CD4-positive, alpha-beta T cell (primary cell): Measurements from ENCODE around the gene OSBPL5. TPM values are rescaled to one million over a fixed set of nuclear protein-coding genes. Genes with fewer than 3 reads are reported as not detected.

Source experiments
- ATAC-seq: fragments of 200-7000 bp; cut with Tn5 transposase; one replicate; pipeline ENCODE4 v1.10.0; 2022; ENCODE audit warnings: mild to moderate bottlenecking; ENCODE audit not compliant: poor library complexity
- CTCF ChIA-PET: fragments of 350-600 bp; sonication (Branson Sonifier 250); formaldehyde crosslinking; loops from one replicate; lab custom pipeline; 2021; ENCODE audit warnings: antibody characterized with exemption, inconsistent platforms; lab: Charles Lee
- POLR2A ChIA-PET: fragments of 350-600 bp; sonication (Branson Sonifier 250); formaldehyde crosslinking; loops from one replicate; lab custom pipeline; 2021; ENCODE audit warnings: antibody characterized with exemption, inconsistent platforms; lab: Charles Lee
- DNase-seq, 14 experiments: peaks; one replicate each; pipeline ENCODE4 v3.0.0-alpha.2; 2013 to 2020; ENCODE audit warnings: mixed read lengths in 2 of 14
- H3K27ac ChIP-seq, 2 donors: one replicate each; pipeline versions ENCODE4 v1.5.1 to v1.7.0; 2013; ENCODE audit warnings: low read length in 2 of 2, low read depth in 1 of 2, mild to moderate bottlenecking in 1 of 2
- H3K27me3 ChIP-seq, 2 experiments: 1 replicate in 1 of 2; 2 replicates in 1 of 2; pipeline versions ENCODE4 v1.6.1 to v1.7.0; 2013; ENCODE audit warnings: low read length in 2 of 2, control low read depth in 1 of 2, mild to moderate bottlenecking in 1 of 2, moderate library complexity in 1 of 2; ENCODE audit not compliant: insufficient read depth in 2 of 2, control insufficient read depth in 1 of 2
- H3K36me3 ChIP-seq: one replicate; pipeline ENCODE4 v1.6.1; 2013; ENCODE audit warnings: low read length, control low read depth; ENCODE audit not compliant: insufficient read depth
- H3K4me1 ChIP-seq: one replicate; pipeline ENCODE4 v1.6.1; 2013; ENCODE audit warnings: low read length, control low read depth; ENCODE audit not compliant: insufficient read depth
- H3K4me3 ChIP-seq: one replicate; pipeline ENCODE4 v1.5.1; 2013; ENCODE audit warnings: mild to moderate bottlenecking, low read length, moderate library complexity
- H3K9me3 ChIP-seq, 2 experiments: 1 replicate in 1 of 2; 2 replicates in 1 of 2; pipeline versions ENCODE4 v1.6.1 to v1.7.0; 2013; ENCODE audit warnings: low read length in 2 of 2, mild to moderate bottlenecking in 2 of 2, control low read depth in 1 of 2, moderate library complexity in 1 of 2; ENCODE audit not compliant: control insufficient read depth in 1 of 2, insufficient read depth in 1 of 2
- H3K27ac Mint-ChIP-seq: one replicate; pipeline ENCODE4 v1.8.0; 2020; ENCODE audit warnings: mixed read lengths
- H3K27me3 Mint-ChIP-seq: one replicate; pipeline ENCODE4 v1.8.0; 2021; ENCODE audit warnings: mixed read lengths
- H3K36me3 Mint-ChIP-seq: one replicate; pipeline ENCODE4 v1.8.0; 2021; ENCODE audit warnings: low read depth, mixed read lengths
- H3K4me1 Mint-ChIP-seq: one replicate; pipeline ENCODE4 v1.8.0; 2021; ENCODE audit warnings: low read depth, mixed read lengths
- H3K4me3 Mint-ChIP-seq: one replicate; pipeline ENCODE4 v1.8.0; 2020; ENCODE audit warnings: mild to moderate bottlenecking, mixed read lengths
- H3K9me3 Mint-ChIP-seq: one replicate; pipeline ENCODE4 v1.8.0; 2020; ENCODE audit warnings: mixed read lengths
- CTCF ChIP-seq: fragments of 200-600 bp; IDR thresholded peaks from one replicate; pipeline ENCODE4 v1.8.0; 2022; ENCODE audit warnings: antibody characterized with exemption, mild to moderate bottlenecking
- intact Hi-C, 2 experiments: fragments of 100-400 bp; cut with DNase I in 1 of 2; cut with micrococcal nuclease in 1 of 2; formaldehyde crosslinking; loops; one replicate each; pipeline versions ENCODE4 v1.15.1 to v1.9.0; 2023 to 2025; cut with DNase I, micrococcal nuclease
- total RNA-seq, 174 experiments: library from RNA in 2 of 174; stranded (reverse) in 2 of 174; gene quantifications; one replicate each; pipeline ENCODE4 v1.2.3 and lab custom pipeline; 2021 to 2026

Gene OSBPL5
- total RNA-seq, 2 experiments from 2014 or later = 6.7 to 9.1 TPM

GRCh38 chr11:3081386-3081751 lies 83.7 kb downstream of the OSBPL5 start:
- Mint-ChIP-seq H3K9me3 (no peaks in the 10 kb centered on the region), H3K27me3 (peaks cover 4% of the 10 kb centered on the region), H3K36me3 (no peaks in the 10 kb centered on the region), H3K4me3 (no peak overlapping the region), H3K4me1 (no peaks in the 10 kb centered on the region), H3K27ac (no peak overlapping the region)
- intact Hi-C loops = no loop called here
- no peak for DNase-seq
- Histone ChIP-seq H3K27me3 (no peaks in the 10 kb centered on the region), H3K9me3 (no peaks in the 10 kb centered on the region), H3K4me1 (no peaks in the 10 kb centered on the region), H3K27ac (no peak overlapping the region), H3K4me3 (no peak overlapping the region), H3K36me3 (no peaks in the 10 kb centered on the region)
- POLR2A ChIA-PET = no interaction called here
- ATAC-seq = no peak
- TF ChIP-seq CTCF = no peak
- CTCF ChIA-PET = no interaction called here

GRCh38 chr11:3080733-3081385 lies 84.3 kb downstream of the OSBPL5 start:
- Histone ChIP-seq H3K27ac (no peak overlapping the region), H3K4me1 (no peaks in the 10 kb centered on the region), H3K9me3 (no peaks in the 10 kb centered on the region), H3K27me3 (no peaks in the 10 kb centered on the region), H3K4me3 (no peak overlapping the region), H3K36me3 (no peaks in the 10 kb centered on the region)
- no peak for TF ChIP-seq CTCF
- H3K4me1 Mint-ChIP-seq = no peaks in the 10 kb centered on the region
- no peaks in the 10 kb centered on the region for H3K36me3 Mint-ChIP-seq
- H3K9me3 Mint-ChIP-seq = no peaks in the 10 kb centered on the region
- intact Hi-C loops = no loop called here
- DNase-seq (no peak), ATAC-seq (no peak)
- peaks cover 4% of the 10 kb centered on the region for H3K27me3 Mint-ChIP-seq
- no peak overlapping the region for H3K27ac Mint-ChIP-seq
- ChIA-PET POLR2A (no interaction called here), CTCF (no interaction called here)
- H3K4me3 Mint-ChIP-seq = no peak overlapping the region

GRCh38 chr11:3080104-3080503 lies 85.0 kb downstream of the OSBPL5 start:
- DNase-seq (no peak), ATAC-seq (no peak)
- no peak overlapping the region for H3K4me3 ChIP-seq
- no peaks in the 10 kb centered on the region for H3K9me3 ChIP-seq
- no peaks in the 10 kb centered on the region for H3K27me3 ChIP-seq
- H3K4me3 Mint-ChIP-seq = no peak overlapping the region
- H3K36me3 Mint-ChIP-seq = no peaks in the 10 kb centered on the region
- no peak for TF ChIP-seq CTCF
- H3K4me1 Mint-ChIP-seq = no peaks in the 10 kb centered on the region
- ChIA-PET POLR2A (no interaction called here), CTCF (no interaction called here)
- H3K4me1 ChIP-seq = no peaks in the 10 kb centered on the region
- H3K27ac ChIP-seq = no peak overlapping the region
- no peaks in the 10 kb centered on the region for H3K9me3 Mint-ChIP-seq
- peaks cover 4% of the 10 kb centered on the region for H3K27me3 Mint-ChIP-seq
- no peaks in the 10 kb centered on the region for H3K36me3 ChIP-seq
- no peak overlapping the region for H3K27ac Mint-ChIP-seq
- intact Hi-C loops = no loop called here
